ENCODE data around the gene GNG8.

- TF ChIP-seq CTCF (IDR thresholded peaks at IDR 0.05) (no peak), POLR2A (IDR thresholded peaks at IDR 0.05) (no peak)
These were observed 29.1 kb upstream of the GNG8 start for GRCh38 chr19:46665072-46665471.

All from testis (tissue), 2 donors.